Ascending aorta (tissue), 2 donors: ENCODE measurements around the gene SUPT3H. TPM values are rescaled to one million over a fixed set of nuclear protein-coding genes. Genes with fewer than 3 reads are reported as not detected.

Source experiments
- DNase-seq, 2 donors: peaks; one replicate each; pipeline ENCODE4 v3.0.0-alpha.2; 2019; ENCODE audit warnings: low spot score in 2 of 2
- H3K27ac ChIP-seq, 2 donors: fragments of 200-600 bp; sonication (generic); one replicate each; pipeline ENCODE4 v1.5.1; 2016 to 2017; ENCODE audit warnings: mild to moderate bottlenecking in 1 of 2
- H3K27me3 ChIP-seq: fragments of 200-600 bp; sonication (generic); one replicate; pipeline ENCODE4 v1.5.1; 2017
- H3K36me3 ChIP-seq, 2 donors: fragments of 200-600 bp; sonication (generic); one replicate each; pipeline ENCODE4 v1.5.1; 2016
- H3K4me1 ChIP-seq, 2 donors: fragments of 200-600 bp; sonication (generic); one replicate each; pipeline ENCODE4 v1.5.1; 2016 to 2017; ENCODE audit warnings: mild to moderate bottlenecking in 1 of 2
- H3K4me3 ChIP-seq, 2 donors: fragments of 200-600 bp; sonication (generic); one replicate each; pipeline ENCODE4 v1.5.1; 2016 to 2017; ENCODE audit warnings: mild to moderate bottlenecking in 1 of 2
- H3K9me3 ChIP-seq, 2 donors: fragments of 200-600 bp; sonication (generic); one replicate each; pipeline ENCODE4 v1.5.1; 2016
- intact Hi-C: fragments of 100-400 bp; cut with DNase I; formaldehyde crosslinking; loops from one replicate; pipeline ENCODE4 v1.15.1; 2023
- total RNA-seq: library from RNA; depleted of rRNA; stranded (reverse); fragments of >200 nt; gene quantifications from one replicate; pipeline ENCODE4 v1.1.0, GENCODE V29; 2016
- TF ChIP-seq, protein P1 (sequence below), 3 experiments: fragments of 200-600 bp in 2 of 3; fragments of 450-650 bp in 1 of 3; sonication (generic) in 2 of 3; IDR thresholded peaks; one replicate each; pipeline ENCODE4 v1.5.1; 2016 to 2019; ENCODE audit warnings: antibody characterized with exemption in 3 of 3, mild to moderate bottlenecking in 1 of 3, moderate library complexity in 1 of 3

The SUPT3H gene
- total RNA-seq, 1 donor from 2014 or later: not detected

DNA sequence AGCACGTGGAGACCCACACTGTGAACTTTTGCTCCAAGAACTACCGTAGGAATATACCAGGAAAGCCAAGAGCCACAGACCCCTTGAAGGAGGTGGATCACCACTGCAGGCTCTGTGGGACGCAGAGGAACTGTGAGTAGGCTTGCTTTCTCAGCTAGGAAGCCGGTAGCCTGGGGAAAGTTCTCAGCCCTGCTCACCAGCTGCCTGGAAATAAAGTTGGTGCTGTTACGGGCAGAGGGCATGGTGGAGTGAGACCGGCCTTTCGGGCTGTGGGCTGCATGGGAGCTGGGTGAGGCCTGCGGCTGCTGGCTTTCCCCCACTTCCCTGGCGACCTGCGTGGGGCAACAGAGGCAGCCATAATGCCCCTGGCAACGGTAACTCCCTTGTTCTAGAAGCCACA, 422.6 kb downstream of the SUPT3H start:
- H3K4me1 ChIP-seq: no peaks in the 10 kb centered on the region
- DNase-seq: no peak
- H3K4me3 ChIP-seq: no peak overlapping the region
- no peak overlapping the region for H3K27ac ChIP-seq
- TF ChIP-seq, protein P1, sequence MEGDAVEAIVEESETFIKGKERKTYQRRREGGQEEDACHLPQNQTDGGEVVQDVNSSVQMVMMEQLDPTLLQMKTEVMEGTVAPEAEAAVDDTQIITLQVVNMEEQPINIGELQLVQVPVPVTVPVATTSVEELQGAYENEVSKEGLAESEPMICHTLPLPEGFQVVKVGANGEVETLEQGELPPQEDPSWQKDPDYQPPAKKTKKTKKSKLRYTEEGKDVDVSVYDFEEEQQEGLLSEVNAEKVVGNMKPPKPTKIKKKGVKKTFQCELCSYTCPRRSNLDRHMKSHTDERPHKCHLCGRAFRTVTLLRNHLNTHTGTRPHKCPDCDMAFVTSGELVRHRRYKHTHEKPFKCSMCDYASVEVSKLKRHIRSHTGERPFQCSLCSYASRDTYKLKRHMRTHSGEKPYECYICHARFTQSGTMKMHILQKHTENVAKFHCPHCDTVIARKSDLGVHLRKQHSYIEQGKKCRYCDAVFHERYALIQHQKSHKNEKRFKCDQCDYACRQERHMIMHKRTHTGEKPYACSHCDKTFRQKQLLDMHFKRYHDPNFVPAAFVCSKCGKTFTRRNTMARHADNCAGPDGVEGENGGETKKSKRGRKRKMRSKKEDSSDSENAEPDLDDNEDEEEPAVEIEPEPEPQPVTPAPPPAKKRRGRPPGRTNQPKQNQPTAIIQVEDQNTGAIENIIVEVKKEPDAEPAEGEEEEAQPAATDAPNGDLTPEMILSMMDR (IDR thresholded peaks at IDR 0.05): no peak
- peaks cover 0 to under 1% of the 10 kb centered on the region in 2 donors for H3K9me3 ChIP-seq
- no peaks in the 10 kb centered on the region for H3K27me3 ChIP-seq
- peaks cover 0 to 16% of the 10 kb centered on the region in 2 donors for H3K36me3 ChIP-seq
- intact Hi-C loops: no loop called here

DNA sequence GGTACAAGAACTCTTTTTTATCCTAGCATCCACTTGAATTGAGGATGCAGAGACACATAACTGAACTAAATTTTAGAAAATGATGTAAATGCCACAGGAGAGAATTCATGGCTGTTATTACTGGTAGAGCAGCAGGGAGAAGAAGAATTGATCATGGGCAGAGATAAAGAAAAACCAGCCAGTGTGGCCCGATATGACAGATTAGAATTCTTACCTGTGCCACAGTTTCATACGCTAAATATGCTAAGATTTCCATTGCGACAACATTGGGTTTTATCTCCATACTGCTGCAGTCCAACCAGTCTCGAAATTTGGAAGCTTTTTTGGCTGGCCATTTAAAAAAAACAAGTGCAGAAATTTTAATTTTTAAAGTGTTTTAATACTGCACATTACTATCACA, 423.5 kb downstream of the SUPT3H start:
- Histone ChIP-seq H3K4me1 (no peaks in the 10 kb centered on the region), H3K9me3 (peaks cover 8% of the 10 kb centered on the region in 2 donors), H3K4me3 (no peak overlapping the region), H3K27ac (no peak overlapping the region), H3K36me3 (peaks cover 2 to 21% of the 10 kb centered on the region in 2 donors), H3K27me3 (no peaks in the 10 kb centered on the region)
- TF ChIP-seq, protein P1 (IDR thresholded peaks at IDR 0.05): no peak
- intact Hi-C loops: no loop called here
- DNase-seq: no peak

DNA sequence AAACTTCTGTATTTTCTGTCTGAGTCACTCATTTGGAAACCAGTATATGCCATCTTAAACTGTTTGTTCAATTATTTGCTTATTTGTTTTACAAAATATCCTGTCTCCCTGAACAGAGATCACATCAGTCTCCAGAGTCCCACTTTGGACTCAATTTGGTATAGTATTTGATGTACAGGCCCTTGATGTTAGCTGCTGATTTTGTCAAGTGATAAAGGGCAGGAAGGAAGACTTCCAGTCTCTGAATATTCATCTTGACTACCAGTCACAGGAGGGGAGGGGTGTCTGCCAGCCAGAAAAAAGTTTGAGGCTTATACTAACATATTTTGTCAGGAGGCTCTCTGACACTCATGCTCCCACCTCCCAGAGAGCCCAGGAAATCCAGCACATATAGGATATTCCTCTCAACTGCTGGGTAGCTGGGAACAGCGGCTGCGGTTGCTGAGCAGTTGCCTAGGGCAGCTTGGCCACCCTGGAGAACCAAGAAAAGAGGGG, 426.4 kb downstream of the SUPT3H start:
- no peak for DNase-seq
- Histone ChIP-seq H3K27ac (no peak overlapping the region), H3K36me3 (peaks cover 2 to 21% of the 10 kb centered on the region in 2 donors), H3K27me3 (no peaks in the 10 kb centered on the region), H3K4me3 (no peak overlapping the region), H3K4me1 (no peaks in the 10 kb centered on the region), H3K9me3 (peaks cover 8 to 17% of the 10 kb centered on the region in 2 donors)
- intact Hi-C loops: no loop called here
- TF ChIP-seq, protein P1 (IDR thresholded peaks at IDR 0.05): no peak

DNA sequence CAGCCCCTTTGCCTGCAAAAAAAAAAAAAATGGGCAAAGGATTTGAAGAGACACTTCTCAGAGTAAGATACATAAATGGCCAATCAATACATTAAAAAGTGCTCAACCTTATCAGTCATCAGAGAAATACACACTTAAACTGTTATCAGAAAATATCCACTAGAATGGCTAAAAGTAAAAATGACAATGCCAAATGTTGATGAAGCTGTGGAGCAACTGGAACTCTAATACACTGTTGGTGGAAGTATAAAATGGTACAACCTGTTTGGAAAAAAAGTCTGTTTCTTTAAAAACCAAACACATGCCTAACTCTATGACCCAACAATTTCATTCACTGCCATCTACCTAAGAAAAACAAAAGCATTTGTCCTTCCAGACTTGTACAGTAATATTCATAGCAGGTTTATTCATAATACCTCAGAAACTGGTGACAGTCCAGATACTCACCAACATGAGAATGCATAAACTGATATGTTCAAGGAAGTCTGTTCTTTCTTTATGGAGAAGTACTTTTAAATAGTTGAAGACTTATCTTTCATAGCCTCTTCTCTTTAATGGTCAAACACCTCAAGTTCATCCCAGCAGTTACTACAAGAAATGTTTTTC, 428.0 kb downstream of the SUPT3H start:
- intact Hi-C loops: no loop called here
- Histone ChIP-seq H3K4me1 (no peaks in the 10 kb centered on the region), H3K27me3 (no peaks in the 10 kb centered on the region), H3K27ac (no peak overlapping the region), H3K9me3 (peaks cover 8 to 28% of the 10 kb centered on the region in 2 donors), H3K4me3 (no peak overlapping the region), H3K36me3 (peaks cover 2 to 21% of the 10 kb centered on the region in 2 donors)
- TF ChIP-seq, protein P1 (IDR thresholded peaks at IDR 0.05): no peak
- DNase-seq: no peak

DNA sequence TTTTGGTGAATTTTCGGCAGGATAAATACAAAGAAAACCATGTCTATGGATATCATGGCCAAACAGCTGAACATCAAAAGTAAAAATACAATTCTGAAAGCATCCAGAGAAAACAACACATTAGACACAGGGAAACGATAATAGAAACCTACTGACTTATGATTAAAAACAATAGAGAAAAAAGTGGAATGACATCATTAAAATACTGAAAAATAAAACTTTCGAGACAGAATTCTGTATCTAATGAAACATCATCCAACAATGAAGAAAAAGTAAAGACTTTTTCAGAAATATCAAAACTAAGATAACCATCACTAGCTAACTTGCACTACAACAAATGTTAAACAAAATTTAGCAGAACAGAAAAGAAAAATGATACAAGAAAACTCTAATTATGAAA, 434.2 kb downstream of the SUPT3H start:
- Histone ChIP-seq H3K36me3 (no peaks in the 10 kb centered on the region), H3K9me3 (peaks cover 0 to 20% of the 10 kb centered on the region in 2 donors), H3K27ac (no peak overlapping the region), H3K4me3 (no peak overlapping the region), H3K27me3 (no peaks in the 10 kb centered on the region), H3K4me1 (no peaks in the 10 kb centered on the region)
- TF ChIP-seq, protein P1 (IDR thresholded peaks at IDR 0.05): no peak
- intact Hi-C loops: no loop called here
- DNase-seq: no peak
